Measurements from ENCODE around the gene STARD13. TPM values are rescaled to one million over a fixed set of nuclear protein-coding genes. Genes with fewer than 3 reads are reported as not detected.

Gene STARD13
- total RNA-seq, 6 donors from 2014 or later = 43.6 to 76.5 (median 63.7) TPM

- TF ChIP-seq POLR2AphosphoS5 (IDR thresholded peaks at IDR 0.05) (no peak), EP300 (IDR thresholded peaks at IDR 0.05) (no peak), POLR2A (IDR thresholded peaks at IDR 0.05) (no peak), CTCF (IDR thresholded peaks at IDR 0.05) (no peak)
- ATAC-seq (ENCODE audit: low FRiP score in 2 of 2) (no peak), DNase-seq (no peak)
- H3K4me3 ChIP-seq = no peak overlapping the region
- no peaks in the 10 kb centered on the region for H3K36me3 ChIP-seq
- 85 to 94% methylated on average over 3 of the region's 3 CpGs for WGBS, 2 donors
- no peaks in the 10 kb centered on the region for H3K9me3 ChIP-seq
- no peaks in the 10 kb centered on the region for H3K27me3 ChIP-seq
- H3K27ac ChIP-seq = no peak overlapping the region
- no peaks in the 10 kb centered on the region for H3K4me1 ChIP-seq
These were observed 212.2 kb downstream of the STARD13 start for GRCh38 chr13:33073338-33073737.

GRCh38 chr13:33072759-33073158 lies 212.8 kb downstream of the STARD13 start:
- no peak for DNase-seq
- WGBS, 2 donors = 89 to 97% methylated on average over 1 of the region's 1 CpG
- Histone ChIP-seq H3K4me1 (no peaks in the 10 kb centered on the region), H3K9me3 (no peaks in the 10 kb centered on the region), H3K36me3 (no peaks in the 10 kb centered on the region), H3K27me3 (no peaks in the 10 kb centered on the region), H3K27ac (no peak overlapping the region), H3K4me3 (no peak overlapping the region)
- no peak for ATAC-seq (ENCODE audit: low FRiP score in 2 of 2)
- TF ChIP-seq CTCF (IDR thresholded peaks at IDR 0.05) = no peak
- TF ChIP-seq POLR2AphosphoS5 (IDR thresholded peaks at IDR 0.05) = no peak
- no peak for TF ChIP-seq EP300 (IDR thresholded peaks at IDR 0.05)
- TF ChIP-seq POLR2A (IDR thresholded peaks at IDR 0.05) = no peak

GRCh38 chr13:33072282-33072681 lies 213.3 kb downstream of the STARD13 start:
- H3K4me1 ChIP-seq = no peaks in the 10 kb centered on the region
- H3K27ac ChIP-seq = no peak overlapping the region
- H3K4me3 ChIP-seq = no peak overlapping the region
- no peaks in the 10 kb centered on the region for H3K36me3 ChIP-seq
- no peak for TF ChIP-seq EP300 (IDR thresholded peaks at IDR 0.05)
- no peaks in the 10 kb centered on the region for H3K9me3 ChIP-seq
- DNase-seq = no peak
- 93 to 95% methylated on average over 2 of the region's 2 CpGs for WGBS, 2 donors
- H3K27me3 ChIP-seq = no peaks in the 10 kb centered on the region
- ATAC-seq (ENCODE audit: low FRiP score in 2 of 2) = no peak

- no peak for DNase-seq
- H3K4me3 ChIP-seq = no peak overlapping the region
- no peak overlapping the region for H3K27ac ChIP-seq
- H3K27me3 ChIP-seq = no peaks in the 10 kb centered on the region
- no peak for ATAC-seq (ENCODE audit: low FRiP score in 2 of 2)
- no peaks in the 10 kb centered on the region for H3K9me3 ChIP-seq
- no peaks in the 10 kb centered on the region for H3K4me1 ChIP-seq
- no peaks in the 10 kb centered on the region for H3K36me3 ChIP-seq
- TF ChIP-seq EP300 (IDR thresholded peaks at IDR 0.05) = no peak
- no peak for TF ChIP-seq POLR2A (IDR thresholded peaks at IDR 0.05)
- no peak for TF ChIP-seq POLR2AphosphoS5 (IDR thresholded peaks at IDR 0.05)
- no peak for TF ChIP-seq CTCF (IDR thresholded peaks at IDR 0.05)
- 89 to 98% methylated on average over 2 of the region's 2 CpGs for WGBS, 2 donors
These were observed 214.8 kb downstream of the STARD13 start for GRCh38 chr13:33070713-33071112.

GRCh38 chr13:33069365-33069764 lies 216.2 kb downstream of the STARD13 start:
- Histone ChIP-seq H3K9me3 (no peaks in the 10 kb centered on the region), H3K4me1 (no peaks in the 10 kb centered on the region), H3K4me3 (no peak overlapping the region), H3K27me3 (no peaks in the 10 kb centered on the region), H3K27ac (no peak overlapping the region), H3K36me3 (no peaks in the 10 kb centered on the region)
- no peak for TF ChIP-seq EP300 (IDR thresholded peaks at IDR 0.05)
- peak in 4 of 6 experiments; percentile 16 to 37 (median 26) for TF ChIP-seq CTCF (IDR thresholded peaks at IDR 0.05)
- WGBS, 2 donors = 74 to 80% methylated on average over 2 of the region's 2 CpGs
- DNase-seq (no peak), ATAC-seq (ENCODE audit: low FRiP score in 2 of 2) (no peak)
